M059J (cell line): ENCODE data around the gene TAOK1. TPM values are rescaled to one million over a fixed set of nuclear protein-coding genes. Genes with fewer than 3 reads are reported as not detected.

Experiments
- DNase-seq: peaks from one replicate; pipeline ENCODE4 v3.0.0-alpha.2; 2012; ENCODE audit warnings: low read depth
- total RNA-seq: library from RNA; depleted of rRNA; stranded (reverse); fragments of >200 nt; shearing (Covaris generic); gene quantifications from 2 replicates; pipeline ENCODE4 v1.2.3, GENCODE V29; 2014

The TAOK1 gene
- total RNA-seq, 1 experiment from 2014 or later, result 27.7 TPM

DNA sequence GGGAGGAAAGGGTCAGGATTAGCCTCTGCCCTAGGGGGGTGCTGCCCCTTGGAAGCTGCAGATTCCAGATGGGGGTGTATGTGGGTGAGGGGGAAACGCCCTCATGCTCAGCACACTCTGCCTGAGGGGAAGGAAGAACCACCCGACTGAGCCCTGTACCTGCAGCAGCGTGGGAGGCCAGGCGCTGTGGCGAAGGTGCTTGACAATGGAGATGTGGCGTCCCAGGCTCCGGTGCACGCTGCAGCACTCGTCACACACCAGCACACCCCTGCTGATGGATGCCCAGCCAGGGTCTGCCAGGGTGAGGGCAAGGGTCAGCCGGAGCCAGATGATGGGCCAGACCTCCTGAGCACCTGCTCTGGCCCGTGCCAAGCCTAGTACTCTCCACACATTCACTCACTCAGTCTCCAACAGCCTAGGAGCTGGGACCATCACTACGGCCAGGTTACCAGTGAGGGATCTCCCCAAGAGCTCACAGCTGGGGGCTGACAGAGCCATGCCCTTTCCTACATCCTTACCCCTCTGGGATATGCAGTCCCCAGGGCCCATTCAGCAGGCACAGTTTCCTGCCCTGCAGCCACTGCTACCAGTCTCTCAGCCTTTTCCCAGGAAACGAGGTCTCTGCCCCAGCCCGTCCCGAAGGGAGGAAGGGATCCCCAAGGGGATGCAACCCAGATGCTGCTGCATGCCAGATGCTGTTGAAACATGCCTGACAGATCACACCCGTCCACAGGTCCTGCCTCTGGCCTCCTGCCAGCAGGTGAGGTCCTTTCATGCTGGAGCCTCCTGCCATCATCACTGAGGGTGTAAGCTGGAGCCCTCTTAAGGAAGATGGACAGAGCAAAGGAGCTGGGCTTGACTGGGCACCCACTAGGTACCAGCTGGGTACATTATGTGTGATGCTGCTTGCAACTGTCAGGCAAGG is 193.4 kb downstream of the TAOK1 start:
- DNase-seq, result no peak

DNA sequence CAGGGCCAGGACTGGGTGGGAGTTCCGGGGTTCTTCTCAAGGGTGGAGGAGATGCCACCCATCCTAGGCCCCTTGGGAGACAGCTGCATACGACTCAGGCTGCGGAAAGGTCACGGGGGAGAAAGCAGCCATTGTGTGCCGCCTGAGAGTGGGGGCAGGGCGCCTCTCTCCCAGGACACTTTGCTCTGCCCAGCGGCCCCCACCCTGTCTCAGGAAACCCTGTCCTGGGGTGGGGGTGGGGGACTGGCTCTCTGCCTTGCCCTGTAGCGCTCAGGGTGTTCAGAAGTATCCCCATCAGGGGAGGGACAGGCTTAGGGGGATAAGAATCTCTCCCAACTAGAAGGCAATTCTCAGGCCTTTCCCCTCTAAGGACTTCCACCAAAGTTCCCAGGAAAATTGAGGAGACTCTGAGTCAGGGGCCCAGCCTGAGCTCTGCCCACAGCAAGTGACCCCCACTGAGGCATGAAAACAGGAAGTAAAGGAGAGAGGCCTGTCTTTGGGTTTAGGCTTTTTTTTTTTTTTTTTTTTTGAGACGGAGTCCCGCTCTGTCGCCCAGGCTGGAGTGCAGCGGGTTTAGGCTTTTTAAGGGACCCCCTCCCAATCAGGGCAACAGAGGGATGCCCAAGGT is 194.4 kb downstream of the TAOK1 start:
- no peak for DNase-seq

DNA sequence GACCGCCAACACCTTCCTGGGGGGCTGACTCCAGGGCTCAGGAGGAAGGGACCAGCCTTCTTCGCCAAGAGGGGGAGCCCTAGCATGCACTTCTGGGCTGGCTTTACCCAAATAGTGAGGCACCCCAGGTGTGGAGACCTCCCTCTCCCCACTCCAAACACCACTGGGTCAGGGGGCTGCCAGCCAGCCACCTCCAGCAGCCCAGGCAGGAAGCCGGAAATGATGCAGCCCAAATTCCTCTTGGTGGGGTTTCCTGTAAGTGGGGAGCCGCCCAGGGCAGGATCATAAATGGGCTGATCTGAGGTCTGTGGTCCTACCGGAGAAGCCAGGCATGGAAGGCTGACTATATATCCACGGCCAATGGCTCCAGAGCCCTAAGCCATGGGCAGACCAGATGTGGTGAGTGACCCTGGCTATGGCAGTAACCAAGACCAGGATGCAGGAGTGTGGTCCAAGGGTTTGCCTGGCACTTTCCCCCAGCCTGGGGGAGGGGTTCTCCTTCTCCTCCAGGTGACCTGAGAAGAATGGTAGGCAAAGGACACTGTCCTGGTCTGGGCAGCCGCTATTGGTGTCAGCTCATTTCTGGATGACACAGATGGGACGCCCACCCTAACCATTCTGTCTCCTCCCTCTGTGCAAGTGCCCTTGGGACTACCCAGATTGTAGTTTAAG is 195.1 kb downstream of the TAOK1 start:
- no peak for DNase-seq

DNA sequence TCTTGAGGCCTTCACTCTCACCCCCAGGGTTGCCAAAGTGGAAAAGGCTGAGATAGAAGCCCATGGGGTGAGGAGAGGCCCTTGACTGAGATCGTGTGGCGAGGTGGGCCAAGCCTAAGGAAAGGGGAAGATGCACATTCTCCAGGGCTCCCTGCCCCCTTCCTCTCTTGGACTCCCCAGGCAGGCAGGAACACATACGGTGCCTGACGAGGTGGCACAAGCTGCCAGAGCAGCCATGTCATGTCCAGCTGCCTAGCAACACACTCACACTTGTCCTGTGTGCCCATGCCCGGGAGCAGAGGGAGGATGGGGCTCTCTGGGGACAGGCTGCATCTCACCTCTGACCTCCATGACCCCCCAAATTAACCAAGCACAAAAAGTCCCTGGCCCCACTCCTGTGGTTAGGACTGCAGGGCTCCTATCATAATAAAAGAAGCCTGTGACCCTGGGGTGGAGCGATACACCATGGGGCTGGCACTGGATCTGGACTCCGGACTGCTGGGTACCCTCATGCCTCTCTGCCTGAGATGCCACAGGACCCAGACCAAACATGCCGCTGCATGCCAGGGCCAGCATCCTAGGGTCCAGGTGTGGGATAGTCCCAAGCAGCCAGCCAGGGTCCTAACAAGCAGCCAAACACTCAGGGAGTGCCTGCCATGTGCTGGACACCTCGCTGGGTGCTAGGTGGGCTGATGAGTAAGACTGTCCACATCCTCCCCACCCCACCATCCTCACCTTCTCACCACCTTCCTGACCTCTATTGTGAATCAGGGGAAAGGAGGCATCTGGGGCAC is 196.7 kb downstream of the TAOK1 start:
- no peak for DNase-seq

DNA sequence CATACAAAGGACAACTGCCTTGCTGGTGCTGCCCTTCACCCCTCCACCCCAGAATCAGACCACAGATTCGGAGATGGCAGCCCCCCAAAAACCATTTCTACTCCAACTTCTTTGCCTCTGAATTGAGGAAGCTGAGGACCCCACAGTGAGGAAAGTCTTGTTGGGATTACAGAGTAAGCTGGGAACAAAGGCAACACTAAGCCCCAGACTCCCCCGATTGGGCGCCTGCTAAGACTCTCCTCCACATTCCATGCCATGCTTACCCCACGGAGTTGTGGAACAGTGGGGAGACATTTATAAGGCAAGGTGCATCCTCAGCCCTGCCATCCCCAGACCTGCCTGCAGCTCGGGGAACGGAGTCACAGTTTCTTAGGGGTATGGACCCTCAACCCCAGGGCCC is 197.4 kb downstream of the TAOK1 start:
- DNase-seq, result no peak

DNA sequence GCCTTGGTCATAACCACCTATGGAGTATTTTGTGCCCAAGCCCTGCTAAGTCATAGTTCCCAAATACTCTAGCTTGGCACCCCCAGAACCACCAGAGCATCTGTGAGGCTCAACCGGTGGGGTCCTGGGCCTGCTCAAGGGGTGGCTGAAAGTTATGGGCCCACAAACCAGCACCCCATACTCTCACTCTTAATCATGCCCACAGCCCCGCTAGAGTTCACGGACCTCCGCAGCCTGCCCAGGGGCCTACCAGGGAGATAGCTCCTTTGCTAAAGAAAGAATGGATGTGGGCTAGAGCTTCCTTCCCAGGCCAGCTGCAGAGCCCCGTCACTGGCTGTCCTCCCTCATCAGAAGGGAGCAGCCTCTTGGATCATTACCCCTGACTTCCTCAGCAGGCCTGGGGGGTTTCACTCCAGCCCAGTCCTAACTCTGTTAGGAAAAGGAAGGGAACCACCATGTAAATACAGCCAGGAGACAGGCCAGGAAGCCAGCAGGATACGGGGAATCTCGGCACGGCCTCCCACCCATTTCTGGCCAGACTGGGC is 197.9 kb downstream of the TAOK1 start:
- no peak for DNase-seq

DNA sequence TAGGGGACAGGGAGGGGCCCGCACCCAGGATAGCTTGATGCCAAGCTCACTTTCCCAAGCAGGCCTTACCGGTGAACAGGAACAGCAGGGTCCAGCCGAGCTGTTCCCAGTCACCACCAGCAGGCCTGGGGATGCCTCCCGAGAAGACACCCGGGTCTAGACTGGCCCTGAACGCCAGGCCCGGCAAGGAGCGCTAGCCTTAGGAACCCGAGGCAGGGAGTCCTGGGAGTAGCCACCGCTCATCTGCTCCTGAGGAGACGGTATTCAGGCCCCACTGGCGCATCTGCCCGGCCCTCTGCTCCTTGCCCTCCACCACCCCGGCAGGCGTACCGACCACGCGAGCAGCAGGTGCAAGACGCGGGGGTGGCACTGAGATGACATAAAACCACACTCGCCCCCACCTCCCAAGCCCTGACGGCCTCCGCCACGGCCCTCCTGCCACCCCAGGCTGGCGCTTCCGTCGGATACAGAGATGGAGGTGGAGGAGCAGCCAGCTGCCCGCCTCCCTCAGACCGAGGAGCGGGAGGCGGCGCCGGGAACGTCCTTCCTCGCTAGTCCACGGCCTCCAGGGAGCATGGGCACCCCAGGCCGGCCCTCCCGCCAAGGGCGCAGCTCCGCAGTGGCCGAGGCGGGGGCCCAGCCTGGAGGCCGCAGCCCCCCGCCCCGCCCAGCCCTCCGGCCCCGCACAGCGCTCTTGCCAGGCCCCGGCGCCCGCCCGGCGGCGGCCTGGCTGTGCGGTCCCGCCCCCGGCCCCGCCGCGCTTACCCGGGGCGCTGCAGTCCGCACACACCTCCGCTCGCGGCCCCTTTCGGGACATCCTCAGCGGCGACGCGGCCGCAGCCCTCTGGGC is 198.6 kb downstream of the TAOK1 start:
- DNase-seq, result peak; percentile 43

DNA sequence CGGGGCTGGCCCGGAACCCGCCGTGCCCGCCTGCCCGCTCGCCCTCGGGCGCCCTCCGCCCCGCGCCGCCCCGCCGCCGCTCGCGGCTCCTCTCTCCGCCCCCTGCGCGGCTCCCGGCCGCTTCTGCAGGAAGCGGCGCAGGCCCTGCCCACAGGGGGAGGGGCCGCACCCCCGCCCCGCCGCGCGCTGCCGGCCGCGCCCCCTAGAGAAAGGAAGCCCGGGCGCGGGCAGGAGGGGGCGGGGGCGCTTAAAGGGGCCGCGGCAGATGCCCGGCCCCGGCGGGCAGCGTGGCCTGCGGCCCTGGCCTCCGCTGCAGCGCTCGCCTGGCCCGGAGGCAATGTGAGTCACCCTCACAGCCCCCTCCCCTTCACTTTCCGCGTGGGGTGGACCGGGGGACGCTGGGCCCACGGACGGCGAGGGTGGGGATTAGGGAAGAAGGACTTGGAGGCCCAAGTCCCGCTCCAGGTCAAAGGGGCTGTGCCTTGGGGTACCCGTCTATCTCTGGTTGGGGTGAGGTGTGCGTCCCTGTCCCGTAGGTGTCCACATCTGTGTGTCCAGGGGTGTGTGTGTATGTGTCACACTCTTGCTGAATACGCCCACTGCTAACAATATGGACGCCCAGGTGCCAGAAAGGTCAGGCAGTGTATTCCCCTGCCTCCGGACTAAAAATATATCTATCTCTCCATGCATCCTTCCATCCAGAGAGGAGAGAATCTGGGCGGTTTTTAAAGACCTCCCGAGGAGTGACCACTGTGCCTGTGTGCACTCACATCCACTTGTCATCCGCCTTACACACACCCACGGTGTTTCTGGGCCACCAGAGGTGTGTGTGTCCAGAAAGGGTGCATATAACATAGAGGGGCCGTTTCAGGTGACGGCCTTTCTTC is 199.6 kb downstream of the TAOK1 start, which contains the start of gene GIT1:
Gene GIT1, minus strand, starts transcription at position 125 of the 887 bp plus-strand sequence. CDS start 270 bp downstream, outside the sequence.
- peak; percentile 81 for DNase-seq

DNA sequence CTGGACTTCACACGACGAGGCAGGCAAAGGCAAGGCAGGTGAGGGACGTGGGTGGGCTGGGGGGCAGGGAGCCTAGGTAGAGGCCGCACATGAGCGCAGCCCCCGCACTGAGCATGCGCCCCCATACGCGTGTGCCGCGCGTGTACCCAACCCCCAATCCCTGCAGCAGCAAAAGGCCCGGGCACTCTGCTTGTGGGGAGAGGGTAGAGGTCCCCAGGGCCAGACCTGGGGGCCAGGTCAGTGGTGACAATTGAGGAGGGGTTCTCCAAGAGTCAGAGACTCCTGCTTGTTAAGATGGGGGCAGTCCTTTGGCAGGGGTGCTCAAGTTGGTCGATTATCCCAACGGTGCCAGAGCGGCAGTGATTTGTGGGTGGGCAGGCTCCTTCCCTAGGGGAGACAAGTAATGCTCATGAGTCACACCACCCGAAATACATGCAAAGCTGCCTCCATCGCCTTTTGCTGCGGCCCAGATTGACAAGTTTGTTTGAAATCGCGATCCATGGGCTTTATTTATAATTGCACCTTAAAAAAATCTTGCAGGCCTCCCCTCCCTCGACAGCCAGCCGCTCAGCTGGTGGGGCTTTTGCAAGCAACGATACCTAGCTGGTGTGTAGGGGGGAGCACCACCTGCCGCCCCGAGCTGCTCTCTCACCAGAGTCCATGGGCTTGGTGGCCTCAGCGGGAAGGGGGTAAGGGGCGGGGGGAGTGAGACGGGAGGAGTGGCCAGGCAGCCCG is 200.4 kb downstream of the TAOK1 start:
- peak; percentile 70 for DNase-seq

DNA sequence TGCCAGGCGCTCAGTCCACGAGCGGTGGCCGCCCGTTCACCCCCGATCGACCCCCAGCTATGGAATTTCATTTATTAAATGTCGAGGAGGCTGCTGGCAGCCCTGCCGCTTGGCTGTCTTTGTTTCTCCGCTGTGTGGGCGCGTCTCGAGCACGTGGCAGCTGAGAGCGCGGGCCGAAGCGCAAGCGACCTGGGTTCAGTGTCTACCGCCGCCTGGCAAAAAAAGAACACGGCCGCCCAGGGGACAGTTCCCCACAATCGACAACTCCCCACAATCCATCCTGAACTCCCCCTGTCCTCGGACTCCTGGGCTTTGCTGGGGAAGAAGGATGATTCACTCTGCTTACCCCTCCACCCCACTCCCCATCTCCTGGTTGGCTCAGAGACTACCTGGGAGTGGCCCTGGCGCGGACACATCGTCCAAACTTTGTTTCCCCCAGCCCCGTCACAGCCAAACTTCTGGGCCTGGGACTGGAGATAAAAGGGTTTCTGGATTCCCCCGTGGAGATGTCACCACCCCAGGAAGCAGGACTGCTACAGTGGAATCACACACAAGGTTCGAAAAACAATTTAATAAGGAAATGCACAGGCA is 201.1 kb downstream of the TAOK1 start:
- peak; percentile 79 for DNase-seq

DNA sequence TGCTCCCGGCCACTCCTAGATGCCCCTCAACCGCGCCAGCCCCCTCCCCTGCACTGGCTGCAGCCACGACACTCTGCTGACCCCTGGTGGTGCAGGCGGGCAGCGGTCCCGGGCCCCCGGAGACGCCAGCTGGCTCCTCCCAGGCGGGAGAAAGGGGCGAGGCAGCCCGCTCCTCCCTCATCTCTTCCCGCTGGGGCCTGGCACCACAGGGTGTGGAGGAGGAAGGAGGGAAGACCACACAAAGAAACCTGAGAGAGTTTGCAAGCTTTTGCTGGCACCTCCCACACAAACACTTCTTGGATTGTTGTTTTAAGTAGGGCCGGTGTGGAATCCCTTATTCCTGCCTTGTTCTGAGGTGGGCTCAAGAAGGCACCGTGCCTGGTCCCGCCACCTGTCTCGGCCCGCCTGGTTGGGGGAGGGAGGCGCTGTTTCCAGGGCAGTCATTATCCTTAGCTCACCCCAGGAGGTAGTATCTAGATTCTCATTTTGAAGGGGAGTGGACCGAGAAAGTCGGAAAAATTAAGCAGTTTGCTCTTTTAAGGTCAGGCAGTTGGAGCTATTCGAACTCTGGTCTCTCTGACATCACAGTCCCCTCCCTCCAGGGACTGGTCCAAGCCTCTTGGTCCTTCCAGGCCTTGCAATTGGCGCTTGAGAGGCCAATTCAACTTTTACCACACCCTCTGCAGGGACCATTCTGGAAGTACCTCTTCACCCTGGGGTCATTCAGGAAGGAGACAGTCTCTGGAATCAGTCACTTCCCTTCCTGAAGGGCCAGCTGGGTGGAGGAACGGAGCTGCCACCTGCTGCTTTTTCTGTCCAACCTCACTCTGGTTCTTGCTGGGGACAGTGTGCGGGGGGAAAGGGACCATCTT is 201.8 kb downstream of the TAOK1 start:
- peak; percentile 81 for DNase-seq

DNA sequence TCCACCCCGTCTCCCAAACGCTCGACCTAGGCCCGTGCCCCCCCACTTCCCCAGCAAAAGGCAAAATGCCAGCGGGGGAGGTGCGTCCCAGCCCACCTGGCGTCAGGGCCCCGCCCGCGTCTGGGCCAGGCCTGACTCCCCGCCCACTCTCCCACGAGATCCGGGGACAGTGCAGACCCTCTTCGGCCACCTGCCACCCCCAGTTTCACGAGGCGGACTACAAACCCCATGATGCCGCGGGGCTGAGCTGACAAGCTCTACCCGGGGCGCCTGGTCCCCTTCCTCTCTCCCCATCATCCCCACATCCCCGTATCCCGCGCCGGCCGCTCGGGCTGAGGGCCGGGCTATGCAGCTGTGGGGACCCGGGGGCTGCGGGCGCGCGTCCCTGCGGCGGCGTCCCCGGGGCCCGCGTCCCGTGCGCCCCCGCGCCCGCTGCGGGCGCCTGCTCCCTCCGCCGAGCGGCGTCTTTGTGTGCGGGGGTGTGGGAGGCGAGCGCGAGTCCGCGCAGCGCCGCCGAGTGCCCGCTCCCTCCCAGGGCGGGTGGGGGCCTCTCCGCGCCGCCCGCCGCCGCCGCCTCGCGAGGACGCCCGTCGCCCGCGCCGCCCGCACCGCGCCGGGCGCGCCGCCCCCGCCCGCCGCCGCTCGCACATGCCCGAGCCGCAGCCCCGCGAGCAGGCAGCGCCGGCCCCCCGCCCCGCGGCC is 202.8 kb downstream of the TAOK1 start, which contains the start of gene ANKRD13B:
Gene ANKRD13B, plus strand, starts transcription at position 283 of the 702 bp plus-strand sequence. CDS start 490 bp downstream, outside the sequence.
- DNase-seq, result no peak

DNA sequence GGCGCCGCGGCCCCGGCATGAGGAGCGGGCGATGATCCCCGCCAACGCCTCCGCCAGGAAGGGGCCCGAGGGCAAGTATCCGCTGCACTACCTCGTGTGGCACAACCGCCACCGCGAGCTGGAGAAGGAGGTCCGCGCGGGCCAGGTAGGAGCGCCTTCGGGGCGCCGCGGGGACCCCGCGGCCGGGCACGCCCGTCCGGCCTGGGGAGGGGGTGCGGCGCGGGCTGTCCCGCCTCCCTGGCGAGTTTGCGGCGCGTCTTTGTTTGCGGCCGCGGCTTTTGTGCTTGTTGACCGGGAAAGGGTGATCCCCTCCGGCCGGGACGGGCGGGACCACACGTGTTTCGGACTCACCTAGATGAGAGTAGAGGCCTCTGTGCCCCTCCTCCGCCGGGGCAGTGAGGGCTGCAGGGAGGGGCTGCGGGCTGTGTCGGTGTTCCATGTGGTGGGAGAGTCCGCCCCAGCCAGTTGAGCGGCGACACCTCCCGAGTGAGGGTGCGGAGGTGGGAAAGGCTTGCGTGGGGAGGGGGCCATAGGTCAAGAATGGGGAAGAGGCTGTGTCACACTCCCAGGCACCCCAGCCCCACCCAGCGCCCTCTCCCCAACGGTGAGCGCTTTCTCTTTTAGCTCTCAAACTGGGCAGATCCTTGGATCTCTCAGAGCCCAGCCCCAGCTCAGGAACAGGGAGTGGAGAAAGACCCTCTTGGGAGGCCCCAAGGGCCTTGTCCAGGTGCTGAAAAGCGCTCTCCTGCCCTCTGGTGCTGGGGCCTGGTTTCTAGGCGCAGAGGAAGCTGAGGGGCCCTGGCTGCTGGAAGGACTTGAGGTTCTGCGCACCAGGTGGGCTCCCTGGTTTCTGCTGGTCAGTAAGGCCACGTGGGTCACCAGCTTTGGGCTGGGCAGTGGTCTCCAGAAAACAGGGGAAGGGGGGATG is 203.7 kb downstream of the TAOK1 start:
- no peak for DNase-seq

DNA sequence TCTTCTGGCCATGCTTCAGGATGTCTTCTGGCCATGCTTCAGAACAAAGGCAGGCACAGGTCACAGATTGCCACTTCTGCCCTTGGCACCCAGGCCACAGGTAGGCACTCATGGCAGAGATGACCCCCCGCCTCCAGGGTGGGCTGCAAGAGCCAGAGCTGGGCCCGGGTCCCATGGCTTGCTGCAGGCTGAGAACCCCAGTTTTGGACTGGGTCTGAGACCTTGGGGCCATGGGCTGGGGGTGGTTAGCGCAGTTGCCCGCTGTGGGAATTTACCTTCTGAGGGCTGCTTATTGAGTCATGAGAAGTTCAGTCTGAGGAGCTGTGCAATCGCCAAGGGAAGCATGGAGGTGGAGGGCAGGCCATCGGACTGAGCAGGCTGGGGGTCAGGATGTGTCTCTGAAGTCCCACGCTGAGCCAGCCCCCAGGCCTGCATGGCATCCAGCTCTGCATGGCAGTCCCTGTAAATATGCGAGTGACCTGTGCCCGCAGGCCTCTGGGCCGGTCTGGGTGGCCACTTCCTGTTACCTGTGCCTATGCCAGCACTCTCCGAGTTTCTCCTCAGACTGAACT is 204.4 kb downstream of the TAOK1 start:
- no peak for DNase-seq
